ENCODE data around the gene UBE2J2. TPM values are rescaled to one million over a fixed set of nuclear protein-coding genes. Genes with fewer than 3 reads are reported as not detected.

The UBE2J2 gene
- total RNA-seq, 1 donor from 2014 or later = 32.9 TPM

- Mint-ChIP-seq H3K27me3 (ENCODE audit: insufficient read depth, low read depth) (peaks cover 4% of the 10 kb centered on the region), H3K9me3 (no peaks in the 10 kb centered on the region), H3K36me3 (no peaks in the 10 kb centered on the region), H3K4me1 (peaks cover 18% of the 10 kb centered on the region), H3K4me3 (peak overlapping the region; percentile 94), H3K27ac (no peak overlapping the region)
- no peak overlapping the region for H2AFZ ChIP-seq (replicated peaks)
- TF ChIP-seq EZH2 (IDR thresholded peaks at IDR 0.05) = no peak
- TF ChIP-seq EZH2phosphoT487 (IDR thresholded peaks at IDR 0.05) = no peak
- TF ChIP-seq CTCF (IDR thresholded peaks at IDR 0.05) = no peak
- H3K9ac ChIP-seq = no peak overlapping the region
- H3F3A ChIP-seq (ENCODE audit: low read depth) = peaks cover 24% of the 10 kb centered on the region
- no peak overlapping the region for H3K27ac ChIP-seq
- H3K36me3 ChIP-seq = no peaks in the 10 kb centered on the region
- DNase-seq (ENCODE audit: low spot score) = no peak
- H4K20me1 ChIP-seq (ENCODE audit: low read depth) = peaks cover 51% of the 10 kb centered on the region
- H3K9me3 ChIP-seq (ENCODE audit: low read depth) = no peaks in the 10 kb centered on the region
- H3K79me2 ChIP-seq (ENCODE audit: low read depth) = peaks cover 5% of the 10 kb centered on the region
- peaks cover 37% of the 10 kb centered on the region for H3K4me1 ChIP-seq
- H3K4me3 ChIP-seq = peak overlapping the region; percentile 71
- H3K27me3 ChIP-seq = peaks cover 10% of the 10 kb centered on the region
- H3K4me2 ChIP-seq = peak overlapping the region; percentile 100
These were observed 33.1 kb upstream of the UBE2J2 start for GRCh38 chr1:1306661-1307260.

DNA sequence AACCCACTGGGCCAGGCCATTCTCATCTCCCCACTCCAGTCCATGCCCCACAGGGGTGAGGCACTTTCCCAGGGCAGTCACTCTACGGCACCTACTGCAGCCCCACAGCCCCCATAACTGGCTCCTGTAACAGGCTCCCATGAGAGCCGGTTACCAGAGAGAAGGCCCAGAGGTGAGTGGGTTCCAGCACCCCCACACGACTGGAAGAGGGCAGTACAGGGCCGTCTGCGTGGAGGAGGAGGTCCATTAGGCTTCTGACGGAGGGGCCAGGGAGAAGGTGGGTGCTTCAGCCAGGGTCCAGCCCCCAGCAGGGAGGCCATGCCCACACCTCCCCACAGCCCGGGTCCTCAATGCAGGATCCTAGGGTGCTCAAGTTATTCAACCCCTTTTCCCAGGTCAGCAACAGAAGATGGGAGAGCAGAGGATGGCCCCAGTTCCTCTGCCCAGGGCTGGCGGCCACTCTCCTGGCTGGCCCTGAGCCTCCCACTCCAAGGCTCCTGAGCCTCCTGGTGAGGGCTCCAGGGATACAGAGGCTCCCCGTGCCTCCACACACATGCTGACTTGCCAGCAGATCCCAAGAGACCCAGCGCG, 32.5 kb upstream of the UBE2J2 start:
- H3K36me3 Mint-ChIP-seq = no peaks in the 10 kb centered on the region
- H3K4me3 ChIP-seq = peak overlapping the region; percentile 71
- peak overlapping the region; percentile 100 for H3K4me2 ChIP-seq
- no peak for DNase-seq (ENCODE audit: low spot score)
- H3K79me2 ChIP-seq (ENCODE audit: low read depth) = peaks cover 5% of the 10 kb centered on the region
- H3K9me3 ChIP-seq (ENCODE audit: low read depth) = no peaks in the 10 kb centered on the region
- H3K27me3 Mint-ChIP-seq (ENCODE audit: insufficient read depth, low read depth) = peaks cover 4% of the 10 kb centered on the region
- H3F3A ChIP-seq (ENCODE audit: low read depth) = peaks cover 24% of the 10 kb centered on the region
- H3K27me3 ChIP-seq = peaks cover 10% of the 10 kb centered on the region
- no peak overlapping the region for H3K27ac Mint-ChIP-seq
- H4K20me1 ChIP-seq (ENCODE audit: low read depth) = peaks cover 50% of the 10 kb centered on the region
- peak overlapping the region; percentile 94 for H3K4me3 Mint-ChIP-seq
- peaks cover 37% of the 10 kb centered on the region for H3K4me1 ChIP-seq
- no peak overlapping the region for H3K9ac ChIP-seq
- H2AFZ ChIP-seq (replicated peaks) = no peak overlapping the region
- TF ChIP-seq CTCF (IDR thresholded peaks at IDR 0.05) (peak; percentile 25), EZH2phosphoT487 (IDR thresholded peaks at IDR 0.05) (no peak)
- H3K4me1 Mint-ChIP-seq = peaks cover 18% of the 10 kb centered on the region
- no peaks in the 10 kb centered on the region for H3K9me3 Mint-ChIP-seq
- no peak overlapping the region for H3K27ac ChIP-seq
- no peaks in the 10 kb centered on the region for H3K36me3 ChIP-seq

GRCh38 chr1:1305300-1306069, 31.8 kb upstream of the UBE2J2 start:
- DNase-seq (ENCODE audit: low spot score) = peak; percentile 44
- H3K4me3 ChIP-seq = no peak overlapping the region
- H3K4me2 ChIP-seq = peak overlapping the region; percentile 64
- H3K27me3 ChIP-seq = peaks cover 10% of the 10 kb centered on the region
- H3K27me3 Mint-ChIP-seq (ENCODE audit: insufficient read depth, low read depth) = peaks cover 4% of the 10 kb centered on the region
- peaks cover 56% of the 10 kb centered on the region for H4K20me1 ChIP-seq (ENCODE audit: low read depth)
- no peak overlapping the region for H3K27ac Mint-ChIP-seq
- no peaks in the 10 kb centered on the region for H3K9me3 ChIP-seq (ENCODE audit: low read depth)
- peaks cover 37% of the 10 kb centered on the region for H3K4me1 ChIP-seq
- H3K4me3 Mint-ChIP-seq = peak overlapping the region; percentile 94
- TF ChIP-seq EZH2 (IDR thresholded peaks at IDR 0.05) (no peak), EZH2phosphoT487 (IDR thresholded peaks at IDR 0.05) (no peak), CTCF (IDR thresholded peaks at IDR 0.05) (no peak)
- no peak overlapping the region for H3K9ac ChIP-seq
- no peaks in the 10 kb centered on the region for H3K36me3 Mint-ChIP-seq
- no peaks in the 10 kb centered on the region for H3K36me3 ChIP-seq
- H3K9me3 Mint-ChIP-seq = no peaks in the 10 kb centered on the region
- H3K27ac ChIP-seq = no peak overlapping the region
- H3K79me2 ChIP-seq (ENCODE audit: low read depth) = peaks cover 5% of the 10 kb centered on the region
- peaks cover 24% of the 10 kb centered on the region for H3F3A ChIP-seq (ENCODE audit: low read depth)
- H3K4me1 Mint-ChIP-seq = peaks cover 18% of the 10 kb centered on the region
- no peak overlapping the region for H2AFZ ChIP-seq (replicated peaks)
